Heart right ventricle (tissue), 16 donors: Measurements from ENCODE around the gene ATF7. TPM values are rescaled to one million over a fixed set of nuclear protein-coding genes. Genes with fewer than 3 reads are reported as not detected.
"Not testable (repeated sequence)": the region's sequence is repeated elsewhere in the genome, so short reads cannot be mapped to it uniquely, and the experiment has no call there.

Experiments
- ATAC-seq, 8 donors: fragments of 200-7000 bp; cut with Tn5 transposase; one replicate each; pipeline ENCODE4 v1.9.1; 2020; ENCODE audit warnings: mild to moderate bottlenecking in 8 of 8, moderate library complexity in 8 of 8, moderate number of reproducible peaks in 1 of 8
- DNase-seq, 2 donors: peaks; one replicate each; pipeline ENCODE4 v3.0.0-alpha.2; 2020
- H3K27ac ChIP-seq, 10 donors: fragments of 200-600 bp; sonication (generic) in 2 of 10; one replicate each; pipeline versions ENCODE4 v1.5.0 to v1.8.0; 2020 to 2022; ENCODE audit warnings: mild to moderate bottlenecking in 3 of 10
- H3K27me3 ChIP-seq, 7 donors: fragments of 200-600 bp; one replicate each; pipeline ENCODE4 v1.8.0; 2021 to 2022; ENCODE audit warnings: mild to moderate bottlenecking in 2 of 7
- H3K36me3 ChIP-seq, 9 donors: fragments of 200-600 bp; sonication (generic) in 1 of 9; one replicate each; pipeline versions ENCODE4 v1.5.0 to v1.8.0; 2020 to 2022; ENCODE audit warnings: mild to moderate bottlenecking in 2 of 9
- H3K4me1 ChIP-seq, 9 donors: fragments of 200-600 bp; sonication (generic) in 1 of 9; one replicate each; pipeline versions ENCODE4 v1.5.0 to v1.8.0; 2020 to 2022; ENCODE audit warnings: mild to moderate bottlenecking in 4 of 9
- H3K4me3 ChIP-seq, 10 donors: fragments of 200-600 bp; sonication (generic) in 2 of 10; one replicate each; pipeline versions ENCODE4 v1.5.0 to v1.8.0; 2020 to 2022; ENCODE audit warnings: mild to moderate bottlenecking in 7 of 10, moderate library complexity in 2 of 10
- H3K9me3 ChIP-seq, 11 donors: fragments of 200-600 bp in 10 of 11; sonication (generic) in 2 of 11; one replicate each; pipeline versions ENCODE4 v1.5.0 to v1.8.0; 2013 to 2022; ENCODE audit warnings: mild to moderate bottlenecking in 2 of 11, control low read depth in 1 of 11, moderate library complexity in 1 of 11
- WGBS, 2 donors: extraction: QIAGEN DNeasy Blood & Tissue Kit; methylation state at CpG; one replicate each; pipeline ENCODE4 v1.1.7; 2013; ENCODE audit warnings: inconsistent platforms in 1 of 2; 5-methylcytosine and 5-hydroxymethylcytosine counted together
- intact Hi-C, 10 donors: fragments of 100-400 bp; cut with DNase I; formaldehyde crosslinking; loops; one replicate each; pipeline versions ENCODE4 v1.11.1 to v1.14.2; 2022
- polyA plus RNA-seq, 2 donors: library from polyadenylated mRNA; stranded (reverse); fragments of 200-250 nt; gene quantifications; one replicate each; pipeline ENCODE4 v1.2.3, GENCODE V29; 2013
- total RNA-seq, 10 donors: library from RNA; stranded (reverse); fragmentation: NEBNext Ultra II Directional in 3 of 10; extraction: Animal tissue kit (Norgen Biotek cat#: 25700) in 3 of 10; gene quantifications; one replicate each; pipeline versions ENCODE4 v1.2.1 to v1.2.4, GENCODE V29; 2021 to 2023
- TF ChIP-seq, protein P1 (sequence below), 9 donors: fragments of 200-600 bp; sonication (generic) in 2 of 9; IDR thresholded peaks; one replicate each; pipeline versions ENCODE4 v1.5.0 to v1.8.0; 2021 to 2022; ENCODE audit warnings: antibody characterized with exemption in 9 of 9, mild to moderate bottlenecking in 5 of 9, moderate library complexity in 1 of 9
- donor health status: Arrhythmogenic right ventricular cardiomyopathy.
- donor health status: ischemic (EF 13 %, LVEDD 7.1; RV severe dilation, severe dysfunction).
- donor health status: healthy with polysubstance abuse.
- donor health status: DM: no; HTN: yes; CAD: no.
- donor health status: DM: no; HTN: no; CAD: no.
- donor health status: ischemic (EF 25% LVEDD 6.9; RV normal size, moderate dysfunction).
- donor health status: ischemic (EF 25% LVEDD 5.7; RV mildly dilated, moderate dysfunction).
- donor health status: healthy.
- donor health status: DM: yes; HTN: yes; CAD: no.
- donor health status: Ischemic cardiomyopathy.
- donor health status: ischemic (EF 35%, LVEDD 5.7; RV mildly dilated, moderate dysfunction).
- donor health status: nonischemic (EF 11% LVEDD 7.7; RV severe dilation, severe dysfunction).
- donor health status: DM: yes; HTN: yes; CAD: no.
- donor health status: PGD.
- donor health status: ischemic (EF 29% LVEDD 5.4; RV normal size, mild dysfunction).
- donor health status: nonischemic (EF 23%, LVEDD 6.1; RV moderate dilation, normal function).

ATF7 gene
- total and polyA plus RNA-seq, 12 donors = 12.6 to 47.8 (median 33.7) TPM

DNA sequence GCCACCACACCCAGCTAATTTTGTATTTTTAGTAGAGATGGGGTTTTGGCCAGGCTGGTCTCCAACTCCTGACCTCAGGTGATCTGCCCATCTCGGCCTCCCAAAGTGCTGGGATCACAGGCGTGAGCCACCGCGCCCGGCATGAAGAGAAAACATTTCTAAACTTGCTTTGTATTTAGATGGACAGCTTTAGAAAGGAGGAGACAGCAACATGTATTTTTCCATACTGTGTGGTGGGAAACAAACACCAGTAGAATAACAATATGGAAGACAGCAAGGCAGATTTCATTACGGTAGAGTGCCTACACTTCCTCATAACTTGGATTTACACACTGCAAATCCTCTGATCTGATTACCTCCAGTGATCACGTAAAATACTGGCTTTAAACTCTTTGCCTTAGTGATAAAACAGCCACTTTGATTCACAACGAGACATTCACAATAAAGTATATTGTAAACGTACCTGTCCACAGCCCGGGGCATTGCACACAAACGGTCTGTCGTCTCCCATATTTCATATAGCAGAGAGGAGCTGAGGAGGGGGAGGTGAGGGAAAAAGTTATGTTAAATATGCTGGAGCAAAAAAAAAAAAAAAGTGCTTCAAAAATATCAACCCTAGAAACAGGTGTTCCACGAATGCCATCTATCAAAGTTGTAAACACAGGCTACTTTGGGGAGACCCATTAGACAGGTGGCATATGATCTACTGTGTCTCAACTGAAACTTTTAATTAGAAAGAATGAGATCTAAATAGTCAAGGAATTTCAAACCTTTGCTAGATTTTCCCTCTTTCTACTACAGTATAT lies 25.5 kb downstream of the ATF7 start:
- 91 to 94% methylated on average over 13 of the region's 13 CpGs for WGBS, 2 donors
- Histone ChIP-seq H3K27me3 (no peaks in the 10 kb centered on the region), H3K36me3 (peaks cover 0 to 31% (median 0%) of the 10 kb centered on the region in 9 donors), H3K4me1 (peaks cover 14 to 90% (median 66%) of the 10 kb centered on the region in 9 donors), H3K27ac (peak overlapping the region in 7 of 10 donors; percentile 21 to 70 (median 41)), H3K9me3 (no peaks in the 10 kb centered on the region), H3K4me3 (peak overlapping the region in 2 of 10 donors; percentile 16 to 33)
- DNase-seq (no peak), ATAC-seq (no peak)
- intact Hi-C loops = no loop called here
- TF ChIP-seq, protein P1, sequence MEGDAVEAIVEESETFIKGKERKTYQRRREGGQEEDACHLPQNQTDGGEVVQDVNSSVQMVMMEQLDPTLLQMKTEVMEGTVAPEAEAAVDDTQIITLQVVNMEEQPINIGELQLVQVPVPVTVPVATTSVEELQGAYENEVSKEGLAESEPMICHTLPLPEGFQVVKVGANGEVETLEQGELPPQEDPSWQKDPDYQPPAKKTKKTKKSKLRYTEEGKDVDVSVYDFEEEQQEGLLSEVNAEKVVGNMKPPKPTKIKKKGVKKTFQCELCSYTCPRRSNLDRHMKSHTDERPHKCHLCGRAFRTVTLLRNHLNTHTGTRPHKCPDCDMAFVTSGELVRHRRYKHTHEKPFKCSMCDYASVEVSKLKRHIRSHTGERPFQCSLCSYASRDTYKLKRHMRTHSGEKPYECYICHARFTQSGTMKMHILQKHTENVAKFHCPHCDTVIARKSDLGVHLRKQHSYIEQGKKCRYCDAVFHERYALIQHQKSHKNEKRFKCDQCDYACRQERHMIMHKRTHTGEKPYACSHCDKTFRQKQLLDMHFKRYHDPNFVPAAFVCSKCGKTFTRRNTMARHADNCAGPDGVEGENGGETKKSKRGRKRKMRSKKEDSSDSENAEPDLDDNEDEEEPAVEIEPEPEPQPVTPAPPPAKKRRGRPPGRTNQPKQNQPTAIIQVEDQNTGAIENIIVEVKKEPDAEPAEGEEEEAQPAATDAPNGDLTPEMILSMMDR (IDR thresholded peaks at IDR 0.05) = no peak

DNA sequence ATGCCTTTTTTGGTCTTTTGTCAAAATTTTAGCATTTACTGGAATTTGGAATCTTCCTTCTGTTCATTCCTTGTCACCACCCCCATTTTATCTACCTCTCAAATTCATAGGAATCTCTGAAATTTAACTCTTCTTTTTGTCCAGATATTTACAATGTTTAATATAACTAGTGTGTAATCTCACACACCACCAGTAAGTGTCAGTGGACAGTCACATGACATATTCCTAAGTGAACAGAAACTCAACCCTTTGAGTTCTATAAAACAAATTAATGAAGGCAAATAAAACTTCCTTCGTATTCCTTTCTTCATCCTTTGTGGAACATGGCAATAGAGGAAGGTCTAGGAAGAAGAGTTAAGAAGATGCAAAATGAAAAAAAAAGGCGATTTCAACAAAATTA lies 26.6 kb downstream of the ATF7 start:
- TF ChIP-seq, protein P1 (IDR thresholded peaks at IDR 0.05) = peak in 3 of 9 donors; percentile 7 to 23 (median 13)

DNA sequence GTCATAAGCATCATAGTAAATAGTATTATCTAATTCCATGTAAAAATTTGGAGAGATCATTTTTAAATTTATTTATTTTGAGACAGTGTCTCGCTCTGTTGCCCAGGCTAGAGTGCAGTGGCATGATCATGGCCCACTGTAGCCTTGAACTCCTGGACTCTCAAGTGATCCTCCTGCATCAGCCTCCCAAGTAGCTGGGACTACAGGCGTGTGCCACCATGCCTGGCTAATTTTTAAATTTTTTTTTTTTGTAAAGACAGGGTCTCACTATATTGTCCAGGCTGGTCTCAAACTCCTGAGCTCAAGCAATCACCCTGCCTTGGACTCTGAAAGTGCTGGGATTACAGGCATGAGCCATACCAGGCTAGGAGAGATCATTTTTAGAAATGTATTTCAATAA lies 27.2 kb downstream of the ATF7 start:
- peak overlapping the region in 2 of 10 donors; percentile 12 to 71 for H3K27ac ChIP-seq
- H3K4me1 ChIP-seq = peaks cover 18 to 90% (median 71%) of the 10 kb centered on the region in 9 donors
- ATAC-seq, H3K9me3 ChIP-seq, H3K27me3 ChIP-seq, DNase-seq, H3K4me3 ChIP-seq: not testable (repeated sequence)
- 97 to 98% methylated on average over 2 of the region's 2 CpGs for WGBS, 2 donors
- intact Hi-C loops = loop anchor here in 5 of 10 donors (5.0 to 10.0 kb wide), 2 partner anchors 54 to 78 kb away; partner anchors contain the start of gene ATP5MC2 (in 3 of the 5)
- H3K36me3 ChIP-seq = peaks cover 0 to 31% (median 0%) of the 10 kb centered on the region in 9 donors

More for the DNA sequence above, 26.6 kb downstream of the ATF7 start:
- H3K27ac ChIP-seq = peak overlapping the region in 2 of 10 donors; percentile 5 to 12
- no peaks in the 10 kb centered on the region for H3K9me3 ChIP-seq
- 95 to 96% methylated on average over 2 of the region's 2 CpGs for WGBS, 2 donors
- DNase-seq (no peak), ATAC-seq (no peak)
- intact Hi-C loops = loop anchor here in 5 of 10 donors (5.0 to 10.0 kb wide), 2 partner anchors 55 to 78 kb away; partner anchors contain the start of gene ATP5MC2 (in 3 of the 5)
- H3K4me3 ChIP-seq = no peak overlapping the region
- no peaks in the 10 kb centered on the region for H3K27me3 ChIP-seq
- H3K4me1 ChIP-seq = peaks cover 18 to 90% (median 71%) of the 10 kb centered on the region in 9 donors
- H3K36me3 ChIP-seq = peaks cover 0 to 31% (median 0%) of the 10 kb centered on the region in 9 donors

DNA sequence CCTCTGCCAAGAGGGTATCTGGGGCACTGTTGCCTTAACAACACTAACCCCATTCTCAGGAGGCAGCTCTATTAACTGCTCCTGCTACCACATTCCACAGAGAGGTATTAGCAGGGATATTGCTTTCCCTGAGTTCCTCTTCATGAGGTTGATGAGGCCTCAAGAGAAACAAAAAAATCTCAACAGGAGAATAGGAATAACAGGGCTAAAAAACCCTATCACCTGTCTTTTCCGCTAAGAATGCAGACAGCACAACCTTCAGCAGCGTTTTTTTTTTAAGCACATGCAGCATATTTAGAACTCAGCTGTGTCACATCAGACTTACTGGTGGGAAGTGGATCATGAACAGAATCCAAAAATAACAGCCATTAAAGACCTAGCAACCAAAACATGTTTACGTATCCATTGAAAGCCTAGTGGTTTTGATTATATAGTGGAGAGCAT lies 29.2 kb downstream of the ATF7 start:
- peaks cover 0 to 39% (median 0%) of the 10 kb centered on the region in 9 donors for H3K36me3 ChIP-seq
- H3K9me3 ChIP-seq = no peaks in the 10 kb centered on the region
- intact Hi-C loops = loop anchor here in 5 of 10 donors (5.0 to 10.0 kb wide), 2 partner anchors 52 to 80 kb away; partner anchors contain the start of gene ATP5MC2 (in 3 of the 5)
- no peaks in the 10 kb centered on the region for H3K27me3 ChIP-seq
- H3K27ac ChIP-seq = peak overlapping the region; percentile 19 to 81 (median 72)
- ATAC-seq (peak; percentile 76 to 94 (median 89)), DNase-seq (no peak)
- peak overlapping the region in 1 of 10 donors; percentile 5 for H3K4me3 ChIP-seq
- H3K4me1 ChIP-seq = peaks cover 14 to 90% (median 71%) of the 10 kb centered on the region in 9 donors
- WGBS, 2 donors = 5 to 13% methylated on average over 3 of the region's 3 CpGs
- TF ChIP-seq, protein P1 (IDR thresholded peaks at IDR 0.05) = no peak
